Peyer's patch (tissue), 4 donors: Measurements from ENCODE around the gene ARID1B.

Experiments used
- POLR2A ChIP-seq, 2 donors: fragments of 450-650 bp; IDR thresholded peaks; one replicate each; pipeline ENCODE4 v1.5.1; 2017; ENCODE audit warnings: antibody characterized with exemption in 2 of 2, mild to moderate bottlenecking in 2 of 2, moderate library complexity in 2 of 2
- TF ChIP-seq, protein P1 (sequence below), 6 experiments: fragments of 450-650 bp in 4 of 6; fragments of 200-600 bp in 2 of 6; sonication (generic) in 1 of 6; IDR thresholded peaks; one replicate each; pipeline ENCODE4 v1.5.1; 2017 to 2019; ENCODE audit warnings: antibody characterized with exemption in 6 of 6, mild to moderate bottlenecking in 3 of 6, moderate library complexity in 1 of 6

- TF ChIP-seq, protein P1, sequence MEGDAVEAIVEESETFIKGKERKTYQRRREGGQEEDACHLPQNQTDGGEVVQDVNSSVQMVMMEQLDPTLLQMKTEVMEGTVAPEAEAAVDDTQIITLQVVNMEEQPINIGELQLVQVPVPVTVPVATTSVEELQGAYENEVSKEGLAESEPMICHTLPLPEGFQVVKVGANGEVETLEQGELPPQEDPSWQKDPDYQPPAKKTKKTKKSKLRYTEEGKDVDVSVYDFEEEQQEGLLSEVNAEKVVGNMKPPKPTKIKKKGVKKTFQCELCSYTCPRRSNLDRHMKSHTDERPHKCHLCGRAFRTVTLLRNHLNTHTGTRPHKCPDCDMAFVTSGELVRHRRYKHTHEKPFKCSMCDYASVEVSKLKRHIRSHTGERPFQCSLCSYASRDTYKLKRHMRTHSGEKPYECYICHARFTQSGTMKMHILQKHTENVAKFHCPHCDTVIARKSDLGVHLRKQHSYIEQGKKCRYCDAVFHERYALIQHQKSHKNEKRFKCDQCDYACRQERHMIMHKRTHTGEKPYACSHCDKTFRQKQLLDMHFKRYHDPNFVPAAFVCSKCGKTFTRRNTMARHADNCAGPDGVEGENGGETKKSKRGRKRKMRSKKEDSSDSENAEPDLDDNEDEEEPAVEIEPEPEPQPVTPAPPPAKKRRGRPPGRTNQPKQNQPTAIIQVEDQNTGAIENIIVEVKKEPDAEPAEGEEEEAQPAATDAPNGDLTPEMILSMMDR (IDR thresholded peaks at IDR 0.05) = no peak
- TF ChIP-seq POLR2A (IDR thresholded peaks at IDR 0.05) = no peak
Observed at GRCh38 chr6:157095569-157095968, 318.4 kb downstream of the ARID1B start.
